ENCODE measurements around the gene UQCRFS1. TPM values are rescaled to one million over a fixed set of nuclear protein-coding genes. Genes with fewer than 3 reads are reported as not detected.

Gene UQCRFS1
- polyA plus RNA-seq, 1 donor (not counting 4 experiments of a cell fraction or from before 2014, with no cell fraction given): 60.0 TPM

GRCh38 chr19:29247471-29247870 lies 34.5 kb upstream of the UQCRFS1 start:
- Histone ChIP-seq H2AFZ (ENCODE audit: control insufficient read depth, low read length) (no peak overlapping the region), H3K4me3 (ENCODE audit: control insufficient read depth in 2 of 3, extremely low read depth in 1 of 3, insufficient read depth in 2 of 3, low read depth in 1 of 3, low read length in 3 of 3) (no peak overlapping the region), H3K36me3 (ENCODE audit: control insufficient read depth in 2 of 2, extremely low read depth in 1 of 2, insufficient read depth in 2 of 2, low read length in 2 of 2) (no peaks in the 10 kb centered on the region), H3K79me2 (ENCODE audit: control insufficient read depth, insufficient read depth, low read length) (no peaks in the 10 kb centered on the region), H3K27me3 (ENCODE audit: control insufficient read depth, extremely low read depth, insufficient read depth, low read length) (no peaks in the 10 kb centered on the region), H3K27ac (ENCODE audit: control insufficient read depth, insufficient read depth, low read length) (no peak overlapping the region), H4K20me1 (ENCODE audit: control insufficient read depth, extremely low read depth, insufficient read depth, low read length) (no peaks in the 10 kb centered on the region), H3K9me1 (ENCODE audit: control insufficient read depth, extremely low read depth, insufficient read depth, low read length) (no peaks in the 10 kb centered on the region), H3K4me2 (ENCODE audit: control insufficient read depth, extremely low read depth, insufficient read depth, low read depth, low read length) (no peak overlapping the region), H3K4me1 (ENCODE audit: control insufficient read depth, extremely low read depth, insufficient read depth, low read length) (no peaks in the 10 kb centered on the region), H3K9me3 (ENCODE audit: control insufficient read depth, low read depth, low read length) (no peaks in the 10 kb centered on the region), H3K9ac (ENCODE audit: control insufficient read depth, extremely low read depth, insufficient read depth, low read length) (no peak overlapping the region)
- TF ChIP-seq CTCF (optimal IDR thresholded peaks at IDR 0.05 in 1 of 3, IDR thresholded peaks at IDR 0.05 in 1 of 3, conservative IDR thresholded peaks at IDR 0.05 in 1 of 3; ENCODE audit: extremely low read depth in 1 of 3, insufficient read depth in 2 of 3, low read length in 3 of 3) (no peak), EZH2 (IDR thresholded peaks at IDR 0.05; ENCODE audit: low read length) (no peak)
- no peak for DNase-seq (ENCODE audit: low read depth, low spot score)
- dilution Hi-C loops (cut with MboI; ENCODE audit: extremely low pct_ligation_motif_present, low sequenced_read_pairs): no loop called here
- FAIRE-seq: no peak

- TF ChIP-seq CTCF (optimal IDR thresholded peaks at IDR 0.05 in 1 of 3, IDR thresholded peaks at IDR 0.05 in 1 of 3, conservative IDR thresholded peaks at IDR 0.05 in 1 of 3; ENCODE audit: extremely low read depth in 1 of 3, insufficient read depth in 2 of 3, low read length in 3 of 3) (no peak), EZH2 (IDR thresholded peaks at IDR 0.05; ENCODE audit: low read length) (no peak)
- Histone ChIP-seq H2AFZ (ENCODE audit: control insufficient read depth, low read length) (no peak overlapping the region), H3K27me3 (ENCODE audit: control insufficient read depth, extremely low read depth, insufficient read depth, low read length) (no peaks in the 10 kb centered on the region), H3K9me1 (ENCODE audit: control insufficient read depth, extremely low read depth, insufficient read depth, low read length) (no peaks in the 10 kb centered on the region), H3K27ac (ENCODE audit: control insufficient read depth, insufficient read depth, low read length) (no peak overlapping the region), H3K9ac (ENCODE audit: control insufficient read depth, extremely low read depth, insufficient read depth, low read length) (no peak overlapping the region), H3K4me3 (ENCODE audit: control insufficient read depth in 2 of 3, extremely low read depth in 1 of 3, insufficient read depth in 2 of 3, low read depth in 1 of 3, low read length in 3 of 3) (no peak overlapping the region), H3K79me2 (ENCODE audit: control insufficient read depth, insufficient read depth, low read length) (no peaks in the 10 kb centered on the region), H3K4me1 (ENCODE audit: control insufficient read depth, extremely low read depth, insufficient read depth, low read length) (no peaks in the 10 kb centered on the region), H4K20me1 (ENCODE audit: control insufficient read depth, extremely low read depth, insufficient read depth, low read length) (no peaks in the 10 kb centered on the region), H3K4me2 (ENCODE audit: control insufficient read depth, extremely low read depth, insufficient read depth, low read depth, low read length) (no peak overlapping the region), H3K36me3 (ENCODE audit: control insufficient read depth in 2 of 2, extremely low read depth in 1 of 2, insufficient read depth in 2 of 2, low read length in 2 of 2) (no peaks in the 10 kb centered on the region), H3K9me3 (ENCODE audit: control insufficient read depth, low read depth, low read length) (no peaks in the 10 kb centered on the region)
- dilution Hi-C loops (cut with MboI; ENCODE audit: extremely low pct_ligation_motif_present, low sequenced_read_pairs): no loop called here
- DNase-seq (ENCODE audit: low read depth, low spot score) (no peak), FAIRE-seq (no peak)
These were observed 34.1 kb upstream of the UQCRFS1 start for GRCh38 chr19:29247051-29247450.
